Activated naive CD8-positive, alpha-beta T cell treated with anti-CD3 and anti-CD28 coated beads for 36 hours (primary cell): ENCODE measurements around the gene FBXO46. TPM values are rescaled to one million over a fixed set of nuclear protein-coding genes. Genes with fewer than 3 reads are reported as not detected.

ENCODE experiments used
- DNase-seq: peaks from one replicate; pipeline ENCODE4 v3.0.0; 2021
- H3K27ac Mint-ChIP-seq: one replicate; pipeline ENCODE4 v1.8.0; 2022; ENCODE audit warnings: mild to moderate bottlenecking, moderate library complexity, mixed read lengths
- H3K27me3 Mint-ChIP-seq: one replicate; pipeline ENCODE4 v1.8.0; 2022; ENCODE audit warnings: mild to moderate bottlenecking, mixed read lengths
- H3K36me3 Mint-ChIP-seq: one replicate; pipeline ENCODE4 v1.8.0; 2021; ENCODE audit warnings: mild to moderate bottlenecking, mixed read lengths
- H3K4me1 Mint-ChIP-seq: one replicate; pipeline ENCODE4 v1.8.0; 2021; ENCODE audit warnings: mixed read lengths
- H3K4me3 Mint-ChIP-seq: one replicate; pipeline ENCODE4 v1.8.0; 2022; ENCODE audit warnings: mild to moderate bottlenecking, moderate library complexity, mixed read lengths
- H3K9me3 Mint-ChIP-seq: one replicate; pipeline ENCODE4 v1.8.0; 2022; ENCODE audit warnings: mixed read lengths
- total RNA-seq, 2 experiments: library from RNA; stranded (reverse); gene quantifications; one replicate each; pipeline ENCODE4 v1.2.3, GENCODE V29; 2021

The FBXO46 gene, protein sequence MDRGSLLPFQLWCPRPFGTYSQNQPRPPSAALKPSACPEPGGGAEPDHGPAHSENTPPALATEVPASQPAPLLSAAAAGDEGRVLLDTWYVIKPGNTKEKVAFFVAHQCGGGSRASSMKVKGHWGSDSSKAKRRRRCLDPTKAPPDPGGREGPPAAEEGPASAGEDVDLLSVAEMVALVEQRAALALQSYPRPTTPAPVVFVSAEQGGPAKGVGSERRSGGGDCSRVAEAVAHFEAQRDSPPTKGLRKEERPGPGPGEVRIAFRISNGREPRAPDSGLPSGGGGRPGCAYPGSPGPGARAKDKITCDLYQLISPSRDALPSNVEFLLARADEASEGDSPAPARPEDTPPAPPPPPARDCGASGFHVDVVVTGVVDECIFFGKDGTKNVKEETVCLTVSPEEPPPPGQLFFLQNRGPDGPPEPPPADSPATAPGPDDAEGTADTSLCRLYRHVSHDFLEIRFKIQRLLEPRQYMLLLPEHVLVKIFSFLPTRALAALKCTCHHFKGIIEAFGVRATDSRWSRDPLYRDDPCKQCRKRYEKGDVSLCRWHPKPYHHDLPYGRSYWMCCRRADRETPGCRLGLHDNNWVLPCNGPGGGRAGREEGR
- 10 to 100 TPM; 25.5 to 29.6 TPM for total RNA-seq

DNA sequence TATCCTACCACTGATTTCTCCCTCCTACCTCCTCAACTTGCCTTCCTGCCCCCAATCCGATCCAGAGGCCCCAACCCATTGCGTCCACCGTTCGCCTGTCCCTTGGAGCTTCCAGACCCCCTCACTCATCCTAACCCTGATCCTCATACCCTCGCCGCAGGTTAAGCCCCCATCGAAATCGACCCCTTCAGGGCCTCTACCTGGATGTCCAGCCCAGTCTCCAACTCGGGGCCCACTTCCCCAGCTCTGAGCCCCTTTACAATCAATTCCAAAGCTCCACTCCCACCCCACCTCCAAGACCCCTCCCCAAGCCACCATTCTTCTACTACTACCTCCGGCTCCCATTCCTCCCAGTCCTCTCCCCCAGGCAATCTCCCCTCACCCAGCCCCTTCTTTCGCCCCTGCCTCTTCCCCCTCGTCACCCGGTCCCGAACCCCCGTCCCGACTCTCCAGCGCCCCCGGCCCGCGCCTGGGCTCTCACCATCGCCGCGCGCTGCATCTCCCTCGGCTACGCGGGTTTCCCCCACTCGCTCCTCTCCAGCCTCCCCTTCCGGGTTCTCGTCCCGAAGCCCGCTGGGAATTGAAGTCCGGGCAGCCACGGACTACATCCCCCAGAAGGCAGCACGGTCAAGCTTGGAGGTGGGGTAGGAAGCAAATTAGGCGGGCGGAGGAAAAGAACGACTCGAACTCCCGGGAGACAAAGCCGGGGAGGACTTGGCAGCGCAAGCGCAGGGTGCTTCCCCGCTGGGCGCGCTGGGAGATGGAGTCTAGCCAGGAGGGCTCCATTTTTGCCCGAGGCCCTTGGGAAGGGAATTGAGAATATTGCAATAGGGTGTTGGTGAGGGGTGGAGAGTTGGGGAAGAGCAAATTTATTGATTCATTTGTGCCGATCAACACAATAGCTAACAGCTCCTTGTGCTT, at the start of gene FBXO46:
Gene FBXO46, minus strand, starts transcription at position 529 of the 921 bp plus-strand sequence. CDS start 17,401 bp downstream, outside the sequence.
- no peaks in the 10 kb centered on the region for H3K9me3 Mint-ChIP-seq
- peak; percentile 94 for DNase-seq
- H3K27ac Mint-ChIP-seq: peak within 1 kb of the TSS; percentile 83
- H3K4me1 Mint-ChIP-seq: peaks cover 24% of the 10 kb centered on the region
- peak within 1 kb of the TSS; percentile 93 for H3K4me3 Mint-ChIP-seq
- H3K27me3 Mint-ChIP-seq: no peaks in the 10 kb centered on the region
- no peaks in the 10 kb centered on the region for H3K36me3 Mint-ChIP-seq

DNA sequence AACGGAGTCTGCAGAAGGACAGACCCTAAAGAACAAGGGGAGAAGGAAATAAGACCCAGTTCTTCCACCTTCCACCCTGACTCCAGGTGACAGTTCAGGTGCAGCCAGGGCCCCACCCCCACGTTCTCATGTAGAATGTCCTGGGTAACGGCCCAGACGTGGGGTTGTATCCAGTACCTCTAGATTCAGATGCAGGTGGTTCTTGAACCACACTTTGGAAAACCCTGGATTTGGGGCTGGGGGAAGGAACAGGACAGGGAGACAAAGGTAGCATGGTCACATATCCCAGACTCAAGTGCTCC, 49.4 kb upstream of the FBXO46 start:
- DNase-seq: no peak
- peaks cover 40% of the 10 kb centered on the region for H3K27me3 Mint-ChIP-seq
- H3K36me3 Mint-ChIP-seq: peaks cover 23% of the 10 kb centered on the region
- peaks cover 16% of the 10 kb centered on the region for H3K4me1 Mint-ChIP-seq
- H3K4me3 Mint-ChIP-seq: no peak overlapping the region
- H3K27ac Mint-ChIP-seq: no peak overlapping the region
- no peaks in the 10 kb centered on the region for H3K9me3 Mint-ChIP-seq

DNA sequence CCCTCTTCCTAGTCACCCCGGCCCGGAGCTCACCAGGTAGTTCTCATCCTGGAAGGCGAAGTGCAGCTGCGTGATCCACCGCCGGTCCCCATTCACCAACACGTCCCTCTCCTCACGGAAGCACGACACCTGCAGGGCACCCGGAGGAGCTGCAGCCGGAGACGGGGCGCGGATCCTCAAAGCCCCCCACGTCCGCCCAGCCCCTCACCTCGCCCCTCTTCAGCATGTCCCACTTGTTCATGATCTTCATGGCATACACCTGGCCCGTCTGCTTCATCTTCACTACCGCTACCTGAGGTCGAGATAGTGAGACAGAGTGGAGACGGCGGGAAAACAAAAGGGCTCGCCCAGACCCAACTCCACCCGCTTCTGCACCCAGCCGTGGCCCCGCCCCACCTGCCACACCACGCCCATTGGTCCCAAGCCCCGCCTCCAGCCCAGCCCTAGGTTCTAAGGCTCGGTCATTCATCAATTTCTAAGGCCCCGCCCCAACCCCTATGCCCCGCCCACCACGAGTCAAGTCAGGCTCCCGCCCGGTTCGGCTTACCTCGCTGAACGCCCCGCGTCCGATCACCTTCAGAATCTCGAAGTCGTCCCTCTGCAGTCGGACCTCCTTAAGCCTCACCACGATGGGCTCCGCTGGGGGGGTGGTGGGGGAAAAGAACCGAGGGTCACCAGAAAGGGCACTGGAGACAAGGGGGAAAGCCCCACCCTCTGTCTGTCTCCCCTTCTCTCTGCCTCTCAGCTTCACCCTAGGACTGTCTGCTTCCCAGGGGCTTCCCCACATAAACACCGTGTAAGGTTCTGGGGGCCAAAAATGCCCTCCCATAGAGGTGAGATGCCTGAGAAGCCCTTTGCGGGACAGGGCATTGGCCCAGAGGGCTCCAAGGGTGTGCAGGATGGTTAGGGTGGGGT, 48.8 kb upstream of the FBXO46 start:
- H3K27me3 Mint-ChIP-seq: peaks cover 40% of the 10 kb centered on the region
- H3K36me3 Mint-ChIP-seq: peaks cover 25% of the 10 kb centered on the region
- peaks cover 16% of the 10 kb centered on the region for H3K4me1 Mint-ChIP-seq
- H3K4me3 Mint-ChIP-seq: peak overlapping the region; percentile 74
- no peaks in the 10 kb centered on the region for H3K9me3 Mint-ChIP-seq
- peak overlapping the region; percentile 42 for H3K27ac Mint-ChIP-seq
- DNase-seq: peak; percentile 90

DNA sequence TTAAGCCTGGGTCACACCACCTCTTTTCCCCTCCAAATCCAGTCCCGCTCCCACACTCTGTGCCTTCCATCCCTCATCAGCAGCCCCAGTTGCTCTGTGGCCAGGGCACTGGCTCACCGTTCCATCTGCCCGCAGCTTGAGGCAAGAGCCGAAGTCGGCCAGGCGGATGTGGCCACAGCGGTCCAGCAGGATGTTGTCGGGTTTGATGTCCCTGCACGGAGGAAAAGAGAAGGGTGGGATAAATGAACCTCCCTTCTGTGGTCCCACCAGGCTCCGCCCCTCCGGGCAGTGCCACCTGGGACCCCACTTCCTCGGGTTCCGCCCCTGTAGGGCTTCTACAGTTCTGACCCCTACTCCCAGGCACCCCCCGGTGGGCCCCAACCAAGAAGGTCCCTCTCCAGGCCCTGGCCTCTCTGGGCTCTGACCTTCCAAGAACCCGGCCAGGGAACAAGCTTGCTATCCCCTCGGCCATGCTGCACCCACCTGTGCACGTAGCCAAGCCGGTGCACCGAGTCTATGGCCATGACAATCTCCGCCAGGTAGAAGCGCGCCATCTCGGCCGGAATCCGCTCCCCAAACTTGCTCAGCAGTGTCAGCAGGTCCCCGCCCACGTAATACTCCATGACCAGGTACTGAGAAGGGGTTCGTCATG, 47.4 kb upstream of the FBXO46 start:
- Mint-ChIP-seq H3K36me3 (peaks cover 25% of the 10 kb centered on the region), H3K27me3 (peaks cover 36% of the 10 kb centered on the region), H3K4me1 (peaks cover 16% of the 10 kb centered on the region), H3K9me3 (no peaks in the 10 kb centered on the region), H3K4me3 (no peak overlapping the region), H3K27ac (no peak overlapping the region)
- no peak for DNase-seq

DNA sequence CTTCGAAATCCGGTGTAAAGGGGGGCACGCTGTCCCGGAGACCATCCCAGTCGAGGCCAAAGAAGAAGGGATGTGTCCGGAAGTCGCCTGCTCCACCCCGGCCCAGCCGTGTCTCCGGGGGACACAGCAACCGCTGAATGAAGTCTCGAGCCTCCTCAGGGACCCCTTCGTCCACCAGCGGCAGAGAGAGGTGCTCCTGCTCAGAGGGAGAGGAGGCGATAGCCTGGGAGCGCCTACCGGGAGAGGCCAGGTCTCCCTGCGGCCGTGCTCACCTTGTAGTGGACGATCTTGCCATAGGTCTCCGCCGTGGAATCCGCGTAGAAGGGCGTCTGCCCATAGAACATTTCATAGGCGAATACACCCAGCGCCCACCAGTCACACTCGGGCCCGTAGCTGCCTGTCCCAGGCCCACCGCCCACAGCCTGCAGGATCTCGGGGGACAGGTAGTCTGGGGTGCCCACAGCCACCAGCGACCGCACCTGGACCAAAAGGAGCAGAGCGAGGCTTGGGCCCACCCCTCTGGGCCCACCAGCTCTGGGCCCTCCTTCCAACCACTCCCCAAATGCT, 46.8 kb upstream of the FBXO46 start:
- Mint-ChIP-seq H3K36me3 (peaks cover 25% of the 10 kb centered on the region), H3K4me3 (no peak overlapping the region), H3K4me1 (peaks cover 16% of the 10 kb centered on the region), H3K27ac (no peak overlapping the region), H3K9me3 (no peaks in the 10 kb centered on the region), H3K27me3 (peaks cover 36% of the 10 kb centered on the region)
- no peak for DNase-seq

DNA sequence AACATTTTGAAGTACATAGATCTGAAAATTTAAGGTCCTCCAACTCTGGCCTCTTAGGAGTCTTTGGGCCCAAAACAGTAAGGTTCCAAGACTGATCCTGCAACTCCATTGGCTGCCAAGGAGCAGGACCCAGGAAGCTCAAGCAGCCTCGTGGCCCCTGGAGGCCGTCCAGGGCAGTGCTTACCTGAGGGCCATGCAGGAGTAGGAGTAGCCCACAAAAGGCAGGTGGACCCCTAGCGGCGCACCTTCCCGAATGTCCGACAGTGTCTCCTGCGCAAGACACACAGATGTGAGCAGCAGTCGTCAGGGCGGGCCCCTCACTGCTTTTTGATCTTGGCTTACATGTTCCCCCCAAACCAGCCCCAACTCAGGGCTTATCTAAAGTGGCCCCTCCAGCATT, 44.1 kb upstream of the FBXO46 start:
- no peak overlapping the region for H3K4me3 Mint-ChIP-seq
- no peak for DNase-seq
- H3K4me1 Mint-ChIP-seq: peaks cover 21% of the 10 kb centered on the region
- H3K36me3 Mint-ChIP-seq: peaks cover 30% of the 10 kb centered on the region
- no peaks in the 10 kb centered on the region for H3K9me3 Mint-ChIP-seq
- peaks cover 26% of the 10 kb centered on the region for H3K27me3 Mint-ChIP-seq
- no peak overlapping the region for H3K27ac Mint-ChIP-seq

DNA sequence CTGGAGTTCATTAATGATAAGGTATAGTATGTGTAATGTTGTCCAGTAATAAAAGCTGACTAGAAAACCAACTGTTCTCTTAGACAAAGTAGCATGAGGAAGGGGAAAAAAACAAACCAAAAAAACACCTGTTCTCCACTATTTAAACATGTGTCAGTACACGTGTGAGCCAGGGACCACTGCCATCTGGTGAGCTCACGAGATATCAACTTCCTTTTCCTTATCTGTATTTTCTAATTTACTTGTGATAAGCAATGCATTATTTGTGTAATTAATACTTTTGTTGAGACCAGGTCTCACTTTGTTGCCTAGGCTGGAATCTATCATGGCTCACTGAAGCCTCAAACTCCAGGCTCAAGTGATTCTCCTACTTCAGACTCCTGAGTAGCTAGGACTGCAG, 42.7 kb upstream of the FBXO46 start:
- H3K36me3 Mint-ChIP-seq: peaks cover 22% of the 10 kb centered on the region
- no peak for DNase-seq

DNA sequence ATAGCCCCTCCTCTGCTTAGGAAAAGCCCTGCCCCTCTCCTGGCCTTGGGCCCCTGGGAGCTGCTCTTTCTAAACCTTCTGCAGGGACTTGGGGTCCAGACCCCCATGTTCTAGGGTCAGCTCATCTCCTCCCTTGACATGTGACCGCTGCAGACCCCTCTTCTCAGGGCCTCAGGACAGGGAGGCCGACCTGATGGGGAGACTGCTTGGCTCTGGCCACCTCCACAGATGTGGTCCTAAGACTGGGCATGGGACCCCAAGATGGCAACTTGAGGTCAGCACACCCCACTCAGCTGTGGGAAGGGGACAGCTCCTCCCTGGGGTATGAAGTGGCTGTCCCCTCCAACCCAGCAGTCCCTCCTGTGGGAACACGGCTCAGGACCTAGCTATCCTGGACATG, 42.2 kb upstream of the FBXO46 start:
- DNase-seq: no peak
- Mint-ChIP-seq H3K27me3 (peaks cover 16% of the 10 kb centered on the region), H3K4me3 (no peak overlapping the region), H3K36me3 (peaks cover 19% of the 10 kb centered on the region), H3K27ac (no peak overlapping the region), H3K9me3 (no peaks in the 10 kb centered on the region), H3K4me1 (peaks cover 12% of the 10 kb centered on the region)

More for the DNA sequence above, 42.7 kb upstream of the FBXO46 start:
- no peak overlapping the region for H3K4me3 Mint-ChIP-seq
- H3K27me3 Mint-ChIP-seq: peaks cover 15% of the 10 kb centered on the region
- no peaks in the 10 kb centered on the region for H3K9me3 Mint-ChIP-seq
- no peak overlapping the region for H3K27ac Mint-ChIP-seq
- peaks cover 12% of the 10 kb centered on the region for H3K4me1 Mint-ChIP-seq

DNA sequence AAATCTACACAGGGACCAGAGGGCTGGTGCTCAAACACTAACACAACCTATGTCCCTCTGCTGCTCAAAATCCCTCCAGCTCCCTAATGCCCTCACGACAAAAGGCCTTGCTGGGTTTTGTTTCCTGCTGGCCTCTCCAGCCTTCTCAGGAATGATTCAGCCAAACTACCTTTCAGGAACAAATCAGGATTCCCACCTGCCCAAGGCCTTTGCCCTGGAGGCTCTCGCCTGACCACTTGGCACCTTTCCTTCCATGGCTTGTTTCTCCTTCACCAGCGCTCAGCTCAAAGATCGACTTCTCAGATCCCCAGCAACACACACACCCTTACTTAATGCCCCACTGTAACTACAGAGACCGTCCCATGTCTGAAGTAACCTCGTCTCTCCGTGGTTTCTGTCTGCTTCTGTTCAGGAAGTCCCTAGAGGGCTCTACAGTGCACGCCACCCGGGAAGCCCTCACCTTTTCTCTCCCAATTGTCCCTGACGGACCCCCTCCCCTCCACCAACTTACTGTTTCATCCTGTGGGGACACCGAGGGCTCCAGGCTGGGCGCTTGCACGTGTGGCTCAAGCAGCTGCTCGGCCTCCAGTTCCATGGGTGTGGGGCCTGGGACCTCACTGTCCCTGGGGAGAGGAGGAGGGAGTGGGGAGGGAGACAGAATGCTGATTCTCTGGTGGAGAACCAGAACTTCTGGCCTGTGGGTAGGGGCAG, 41.6 kb upstream of the FBXO46 start:
- DNase-seq: no peak
- Mint-ChIP-seq H3K4me3 (no peak overlapping the region), H3K27ac (no peak overlapping the region), H3K9me3 (no peaks in the 10 kb centered on the region), H3K36me3 (peaks cover 14% of the 10 kb centered on the region), H3K4me1 (peaks cover 12% of the 10 kb centered on the region), H3K27me3 (peaks cover 21% of the 10 kb centered on the region)

DNA sequence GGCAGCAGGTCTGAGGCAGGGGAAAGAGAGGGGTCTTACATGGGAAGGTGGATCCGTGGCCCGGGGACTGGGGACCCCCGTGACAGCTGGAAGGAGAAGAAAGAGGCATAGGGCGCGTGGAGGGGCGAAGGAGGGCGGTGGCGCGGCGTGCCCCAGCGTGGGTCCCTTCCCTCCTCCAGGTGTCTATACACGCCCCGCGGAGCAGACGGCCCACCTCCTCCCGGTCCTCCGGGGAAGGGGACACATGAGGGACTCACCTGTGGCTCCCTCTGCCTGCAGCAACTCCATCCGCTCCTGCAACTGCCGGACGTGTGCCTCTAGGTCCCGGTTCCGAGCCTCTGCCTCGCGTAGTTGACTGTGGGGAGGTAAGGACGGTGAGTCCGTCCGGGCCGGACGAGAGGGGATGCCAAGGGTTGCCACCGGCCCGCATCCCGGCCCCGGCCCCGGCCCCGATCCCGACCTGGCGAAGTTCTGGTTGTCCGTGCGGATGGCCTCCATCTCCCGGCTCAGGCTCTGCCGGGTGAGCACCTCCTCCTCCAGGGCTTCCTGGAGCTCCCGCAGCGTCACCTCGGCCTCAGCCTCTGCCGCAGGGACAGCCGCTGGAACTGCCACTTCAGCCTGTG, 40.7 kb upstream of the FBXO46 start:
- no peak for DNase-seq
- no peak overlapping the region for H3K27ac Mint-ChIP-seq
- H3K36me3 Mint-ChIP-seq: peaks cover 7% of the 10 kb centered on the region
- peaks cover 12% of the 10 kb centered on the region for H3K4me1 Mint-ChIP-seq
- no peaks in the 10 kb centered on the region for H3K9me3 Mint-ChIP-seq
- no peak overlapping the region for H3K4me3 Mint-ChIP-seq
- H3K27me3 Mint-ChIP-seq: peaks cover 22% of the 10 kb centered on the region

DNA sequence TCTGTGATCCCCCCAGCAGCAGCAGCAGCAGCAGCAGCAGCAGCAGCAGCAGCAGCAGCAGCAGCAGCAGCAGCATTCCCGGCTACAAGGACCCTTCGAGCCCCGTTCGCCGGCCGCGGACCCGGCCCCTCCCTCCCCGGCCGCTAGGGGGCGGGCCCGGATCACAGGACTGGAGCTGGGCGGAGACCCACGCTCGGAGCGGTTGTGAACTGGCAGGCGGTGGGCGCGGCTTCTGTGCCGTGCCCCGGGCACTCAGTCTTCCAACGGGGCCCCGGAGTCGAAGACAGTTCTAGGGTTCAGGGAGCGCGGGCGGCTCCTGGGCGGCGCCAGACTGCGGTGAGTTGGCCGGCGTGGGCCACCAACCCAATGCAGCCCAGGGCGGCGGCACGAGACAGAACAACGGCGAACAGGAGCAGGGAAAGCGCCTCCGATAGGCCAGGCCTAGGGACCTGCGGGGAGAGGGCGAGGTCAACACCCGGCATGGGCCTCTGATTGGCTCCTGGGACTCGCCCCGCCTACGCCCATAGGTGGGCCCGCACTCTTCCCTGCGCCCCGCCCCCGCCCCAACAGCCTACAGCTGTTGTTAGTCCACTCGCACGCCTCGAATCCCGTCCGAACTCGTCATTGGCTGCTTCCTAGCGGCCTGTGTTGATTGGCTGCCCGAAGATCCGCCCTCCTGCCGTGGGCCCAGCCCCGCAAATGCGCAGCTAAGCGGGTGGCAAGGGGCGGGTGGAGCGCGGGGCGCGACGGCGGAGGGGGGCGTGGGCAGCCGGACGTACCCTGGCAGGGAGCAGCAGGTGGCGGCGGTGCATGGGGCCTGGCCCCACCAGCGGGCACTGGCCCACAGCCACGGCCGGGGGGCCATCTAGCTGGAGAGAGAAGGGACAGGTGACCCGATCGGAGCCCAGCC, 39.8 kb upstream of the FBXO46 start:
- Mint-ChIP-seq H3K4me3 (peak overlapping the region; percentile 74), H3K4me1 (peaks cover 12% of the 10 kb centered on the region), H3K27me3 (peaks cover 27% of the 10 kb centered on the region), H3K36me3 (peaks cover 7% of the 10 kb centered on the region), H3K27ac (no peak overlapping the region), H3K9me3 (no peaks in the 10 kb centered on the region)
- DNase-seq: peak; percentile 93

DNA sequence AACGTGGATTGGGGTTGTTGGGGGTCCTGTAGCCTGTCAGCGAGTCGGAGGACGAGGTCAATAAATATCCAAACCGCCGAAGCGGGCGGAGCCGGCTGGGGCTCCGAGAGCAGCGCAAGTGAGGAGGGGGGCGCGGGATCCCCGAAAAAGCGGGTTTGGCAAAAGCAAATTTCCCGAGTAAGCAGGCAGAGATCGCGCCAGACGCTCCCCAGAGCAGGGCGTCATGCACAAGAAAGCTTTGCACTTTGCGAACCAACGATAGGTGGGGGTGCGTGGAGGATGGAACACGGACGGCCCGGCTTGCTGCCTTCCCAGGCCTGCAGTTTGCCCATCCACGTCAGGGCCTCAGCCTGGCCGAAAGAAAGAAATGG, 39.1 kb upstream of the FBXO46 start:
- DNase-seq: no peak
- Mint-ChIP-seq H3K36me3 (peaks cover 5% of the 10 kb centered on the region), H3K4me3 (peak overlapping the region; percentile 74), H3K4me1 (peaks cover 12% of the 10 kb centered on the region), H3K27me3 (peaks cover 29% of the 10 kb centered on the region), H3K9me3 (no peaks in the 10 kb centered on the region), H3K27ac (peak overlapping the region; percentile 34)
